NK-92 treated with Interleukin-12 subunit alpha and Interleukin-12 subunit beta, amount 100 ng/mL, for 24 hours (cell line): ENCODE data around the gene TNFSF8.

ENCODE experiments used
- DNase-seq: peaks from one replicate; lab custom pipeline; 2025; lab: John Stamatoyannopoulos, UW

Gene TNFSF8

GRCh38 chr9:114930056-114930812 is at the start of gene TNFSF8:
TSS of gene TNFSF8 (minus strand) at chr9:114930591. CDS start at chr9:114930303, 288 bp downstream.
- no peak for DNase-seq

DNA sequence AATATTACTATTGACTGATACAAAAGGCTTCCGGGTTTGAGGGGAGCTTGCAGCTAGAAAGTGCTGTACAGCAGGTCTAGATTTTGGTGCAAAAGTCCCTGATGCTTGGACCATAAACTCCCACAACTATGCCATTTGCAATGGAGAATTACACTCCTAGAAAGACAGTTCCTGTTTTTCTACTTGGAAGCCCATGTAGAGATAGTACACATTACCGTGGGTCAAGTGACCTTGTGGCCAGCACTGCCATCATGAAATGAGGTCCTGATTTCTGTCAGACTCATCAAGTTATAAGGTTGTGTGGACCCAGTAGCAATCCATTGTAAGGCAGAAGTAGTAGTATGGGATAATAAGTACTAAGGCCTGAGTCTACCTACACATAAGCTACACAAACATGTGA is 42.8 kb upstream of the TNFSF8 start:
- DNase-seq = no peak

- DNase-seq = no peak
These were observed 42.2 kb upstream of the TNFSF8 start for GRCh38 chr9:114972510-114973136.

DNA sequence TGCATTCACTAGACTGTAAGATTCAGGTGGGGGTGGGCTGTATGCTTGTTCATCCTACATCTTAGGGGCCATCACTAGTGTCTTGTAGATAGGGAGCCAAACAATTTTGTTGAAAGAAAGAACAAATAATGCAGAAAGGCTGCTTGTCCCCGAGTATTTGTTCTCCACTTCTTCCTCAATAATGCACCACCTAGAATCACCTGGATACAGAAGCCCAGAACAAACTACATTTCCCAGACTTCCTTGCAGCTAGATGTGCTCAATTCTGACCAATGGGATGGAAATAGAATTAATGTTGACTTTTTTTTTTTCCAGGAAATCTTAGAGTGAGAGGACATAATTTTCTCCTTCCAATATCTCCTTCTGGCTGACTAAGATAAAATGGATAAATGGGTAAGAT is 38.9 kb upstream of the TNFSF8 start:
- DNase-seq = no peak

GRCh38 chr9:114968671-114969070 is 38.3 kb upstream of the TNFSF8 start:
- no peak for DNase-seq

GRCh38 chr9:114965564-114965963 is 35.2 kb upstream of the TNFSF8 start:
- no peak for DNase-seq

DNA sequence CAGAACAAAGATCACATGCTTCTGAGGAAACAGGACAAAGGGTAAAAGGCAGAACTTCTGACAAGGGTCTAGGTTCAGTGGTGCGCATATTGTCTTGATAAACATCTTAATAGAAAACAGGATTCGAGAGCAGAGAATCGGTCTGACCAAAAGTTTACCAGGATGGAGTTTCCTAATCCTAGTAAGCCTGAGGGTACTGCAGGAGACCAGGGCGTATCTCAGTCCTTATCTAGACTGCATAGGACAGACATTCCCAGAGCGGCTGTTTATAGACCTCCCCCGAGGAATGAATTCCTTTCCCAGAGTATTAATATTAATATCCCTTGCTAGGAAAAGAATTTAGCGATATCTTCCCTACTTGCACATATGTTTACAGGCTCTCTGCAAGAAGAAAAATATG is 32.4 kb upstream of the TNFSF8 start:
- no peak for DNase-seq

- no peak for DNase-seq
These were observed 29.9 kb upstream of the TNFSF8 start for GRCh38 chr9:114960276-114960675.

- no peak for DNase-seq
These were observed 28.4 kb upstream of the TNFSF8 start for GRCh38 chr9:114958844-114959235.

GRCh38 chr9:114958021-114958843 is 27.8 kb upstream of the TNFSF8 start:
- DNase-seq = peak; percentile 9

GRCh38 chr9:114957558-114957957 is 27.2 kb upstream of the TNFSF8 start:
- DNase-seq = no peak

DNA sequence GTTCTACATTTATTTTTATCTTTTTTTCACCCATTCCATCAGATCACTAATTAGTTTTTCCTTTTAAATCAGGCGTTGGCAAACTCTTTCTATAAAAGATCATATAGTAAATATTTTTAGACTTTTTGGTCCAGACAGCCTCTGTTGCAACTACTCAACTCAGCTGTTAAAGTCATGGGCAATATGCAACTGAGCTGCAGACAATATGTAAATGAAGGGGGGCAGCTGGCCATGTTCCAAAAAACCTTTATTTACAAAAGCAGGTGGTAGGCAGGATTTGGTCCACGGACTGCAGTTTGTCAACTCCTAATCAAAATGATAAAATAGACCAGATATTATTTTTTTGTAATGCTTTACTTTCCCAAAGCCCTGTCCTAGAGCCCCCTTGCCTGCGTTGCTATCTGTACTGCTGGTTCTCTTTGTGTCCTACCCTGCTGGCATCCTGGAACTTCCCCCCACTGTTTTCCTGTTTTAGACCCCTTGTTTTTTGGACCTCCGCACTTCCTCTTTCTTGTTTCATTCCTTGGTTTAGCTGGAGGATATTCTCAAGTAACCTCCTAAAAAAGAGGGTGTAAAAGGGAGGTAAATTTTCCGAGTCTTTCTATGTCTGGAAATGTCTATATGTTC is 24.7 kb upstream of the TNFSF8 start:
- no peak for DNase-seq

GRCh38 chr9:114953959-114954358 is 23.6 kb upstream of the TNFSF8 start:
- DNase-seq = peak; percentile 4

DNA sequence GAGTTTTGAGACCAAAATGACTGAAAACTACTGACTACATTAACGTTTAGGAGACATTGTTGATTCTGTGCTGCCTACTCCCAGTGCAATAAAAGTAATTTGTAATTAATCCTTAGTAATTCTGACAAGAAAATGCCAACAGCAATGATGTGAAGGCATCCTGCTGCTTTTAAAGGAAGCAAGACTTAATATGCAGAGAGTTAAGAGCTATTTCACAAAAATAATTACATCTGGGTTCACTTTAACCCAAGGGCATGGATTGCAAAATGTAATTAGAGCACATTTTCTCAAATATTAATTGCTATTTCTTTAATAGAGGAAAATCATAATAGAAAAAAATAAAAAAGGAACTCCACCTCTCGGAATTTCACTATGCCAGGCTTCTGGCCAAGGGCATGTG is 22.7 kb upstream of the TNFSF8 start:
- DNase-seq = no peak

DNA sequence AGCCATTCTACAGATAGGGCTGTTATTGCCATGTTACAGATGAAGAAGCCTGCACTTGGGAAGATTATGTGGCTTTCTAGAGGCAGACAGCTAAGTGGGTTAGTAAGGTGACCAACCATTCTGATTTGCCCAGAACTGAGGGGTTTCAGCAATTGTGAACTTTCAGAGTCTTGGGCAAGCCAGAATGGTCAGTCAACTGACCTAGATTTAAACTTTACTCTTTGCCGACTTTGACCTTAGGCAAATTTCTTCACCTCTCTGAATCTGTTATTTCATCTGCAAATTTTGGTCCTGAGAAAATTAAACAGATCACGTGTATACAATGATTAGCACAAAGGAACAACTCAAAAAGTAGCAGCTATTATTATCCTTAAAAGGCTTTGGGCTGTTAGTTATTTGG is 20.4 kb upstream of the TNFSF8 start:
- DNase-seq = no peak

- DNase-seq = no peak
These were observed 16.7 kb upstream of the TNFSF8 start for GRCh38 chr9:114947058-114947457.

DNA sequence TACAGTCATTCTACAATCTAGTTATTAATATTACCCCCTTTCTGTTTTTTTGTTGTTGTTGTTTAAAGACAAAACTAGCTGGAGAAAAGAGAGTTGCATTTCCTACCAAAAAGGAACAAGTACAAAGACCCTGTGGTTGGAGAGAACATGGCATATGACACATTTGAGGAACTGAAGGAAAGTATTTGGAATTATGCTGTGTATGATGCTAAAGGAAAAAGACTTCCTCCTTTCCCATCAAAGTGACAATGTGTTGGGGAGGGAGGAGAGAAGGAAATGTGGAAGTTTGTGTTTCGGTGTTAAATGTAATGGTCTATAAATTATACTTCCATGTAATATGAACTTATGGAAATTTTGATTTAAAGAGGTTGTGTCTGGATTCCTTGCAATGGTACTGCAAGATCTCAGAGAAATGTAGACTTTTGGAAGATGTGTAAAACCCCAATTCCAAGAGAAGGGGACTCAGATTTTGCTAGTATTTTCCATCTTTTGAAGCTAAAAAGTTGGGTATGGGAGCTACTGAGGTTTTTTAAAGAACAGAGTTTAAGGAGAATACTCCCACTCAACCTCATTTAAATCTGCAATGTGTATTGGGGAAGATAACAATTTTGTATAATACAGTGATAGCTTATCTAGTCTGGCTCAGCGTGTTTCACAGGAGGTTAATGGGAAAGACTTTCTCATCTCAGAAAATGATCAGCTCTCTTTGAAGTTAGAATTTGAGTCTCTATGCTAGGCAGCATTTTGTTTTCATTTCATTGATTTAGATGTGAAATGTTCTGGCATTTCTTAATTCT is 15.4 kb upstream of the TNFSF8 start:
- no peak for DNase-seq

GRCh38 chr9:114941376-114941775 is 11.0 kb upstream of the TNFSF8 start:
- no peak for DNase-seq

- no peak for DNase-seq
These were observed 8.5 kb upstream of the TNFSF8 start for GRCh38 chr9:114938687-114939575.

DNA sequence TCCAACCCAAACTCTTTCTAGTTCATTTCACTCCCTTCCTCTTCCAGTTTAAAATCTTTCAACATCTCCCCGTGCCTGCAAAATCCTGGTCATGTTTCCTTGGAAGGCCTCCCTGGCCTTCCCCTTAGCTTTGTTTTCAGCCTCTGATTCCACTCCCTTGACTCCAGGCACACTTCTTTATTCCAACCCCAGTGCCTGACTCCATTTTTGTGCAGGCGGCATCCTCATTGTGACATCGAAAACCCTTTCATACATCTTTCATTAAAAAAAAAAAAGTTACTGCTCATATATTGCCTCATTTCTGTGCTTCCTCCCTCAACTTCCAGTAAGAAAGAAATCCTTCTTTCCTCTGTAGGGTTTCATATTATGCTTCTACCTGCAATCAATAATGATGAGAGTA is 7.1 kb upstream of the TNFSF8 start:
- DNase-seq = no peak

DNA sequence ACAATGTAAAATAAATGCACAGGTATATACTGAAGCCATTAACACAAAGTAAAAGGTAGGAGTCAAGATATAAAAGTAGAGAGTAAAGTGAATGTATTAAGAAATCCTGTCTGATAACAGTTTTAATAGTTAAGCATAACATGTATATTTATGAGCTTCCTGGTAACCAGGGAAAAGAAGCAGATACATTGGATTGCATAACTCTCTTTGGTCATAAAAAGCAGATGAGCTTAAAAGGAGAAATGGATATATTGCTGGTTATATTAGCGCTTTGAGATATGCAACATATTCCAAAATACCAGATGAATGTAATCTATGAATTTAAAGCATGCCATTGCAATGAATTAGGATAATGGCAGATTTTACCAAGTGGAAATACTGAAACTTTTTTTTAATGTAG is 6.2 kb upstream of the TNFSF8 start:
- no peak for DNase-seq
